HepG2 (cell line): ENCODE measurements around the gene LIM2. TPM values are rescaled to one million over a fixed set of nuclear protein-coding genes. Genes with fewer than 3 reads are reported as not detected.
A peak's percentile ranks its signal among the peaks of the same experiment; 100 is the strongest.

Experiments used
- FOXC1 ChIP-seq: sonication (generic); formaldehyde crosslinking; IDR thresholded peaks from 2 replicates; pipeline ENCODE4 v1.8.0; 2022; ENCODE audit warnings: mild to moderate bottlenecking, missing genetic modification reagents, borderline replicate concordance
- MAZ ChIP-seq, 2 experiments: sonication (generic) in 1 of 2; formaldehyde crosslinking in 1 of 2; IDR thresholded peaks; 2 replicates each; pipeline versions ENCODE4 v1.5.0 to v1.6.1; 2012 to 2020; ENCODE audit warnings: low read depth in 2 of 2, mild to moderate bottlenecking in 2 of 2, borderline replicate concordance in 1 of 2, improper control_type of control experiment in 1 of 2, low read length in 1 of 2, missing genetic modification reagents in 1 of 2, moderate library complexity in 1 of 2
- MYC ChIP-seq: sonication (generic); formaldehyde crosslinking; IDR thresholded peaks from 2 replicates; pipeline ENCODE4 v1.9.0; 2021; ENCODE audit warnings: missing genetic modification reagents, borderline replicate concordance
- NR3C1 ChIP-seq: sonication (generic); formaldehyde crosslinking; IDR thresholded peaks from 2 replicates; pipeline ENCODE4 v1.4.0; 2020; ENCODE audit warnings: missing genetic modification reagents
- RARG ChIP-seq: sonication (generic); formaldehyde crosslinking; IDR thresholded peaks from 2 replicates; pipeline ENCODE4 v1.4.0; 2020; ENCODE audit warnings: low read depth, mild to moderate bottlenecking, missing genetic modification reagents
- SOX13 ChIP-seq, 3 experiments: fragments of 450-650 bp in 1 of 3; sonication (generic) in 1 of 3; formaldehyde crosslinking in 1 of 3; IDR thresholded peaks in 2 of 3; conservative IDR thresholded peaks in 1 of 3; 2 replicates each; pipeline versions ENCODE4 v1.5.0 to v1.6.1; 2016 to 2020; ENCODE audit warnings: antibody characterized with exemption in 1 of 3, mild to moderate bottlenecking in 1 of 3, missing compliant biosample characterization in 1 of 3, missing genetic modification reagents in 1 of 3, moderate library complexity in 1 of 3
- SOX6 ChIP-seq, 2 experiments: fragments of 450-650 bp in 1 of 2; sonication (generic) in 1 of 2; formaldehyde crosslinking in 1 of 2; IDR thresholded peaks; 2 replicates each; pipeline versions ENCODE4 v1.4.0 to v1.6.1; 2017 to 2020; ENCODE audit warnings: antibody characterized with exemption in 1 of 2, mild to moderate bottlenecking in 1 of 2, missing genetic modification reagents in 1 of 2
- ZBTB20 ChIP-seq: sonication (generic); formaldehyde crosslinking; IDR thresholded peaks from 2 replicates; pipeline ENCODE4 v1.8.1; 2023; ENCODE audit warnings: missing genetic modification reagents, low read depth, mild to moderate bottlenecking, borderline replicate concordance
- ZNF292 ChIP-seq: sonication (generic); formaldehyde crosslinking; IDR thresholded peaks from 2 replicates; pipeline ENCODE4 v1.8.1; 2022; ENCODE audit warnings: mild to moderate bottlenecking, low read depth, missing genetic modification reagents, borderline replicate concordance
- ZNF350 ChIP-seq: sonication (generic); formaldehyde crosslinking; IDR thresholded peaks from 2 replicates; pipeline ENCODE4 v1.4.0; 2020; ENCODE audit warnings: mild to moderate bottlenecking, low read depth, missing genetic modification reagents, borderline replicate concordance
- ZNF451 ChIP-seq: sonication (generic); formaldehyde crosslinking; IDR thresholded peaks from 2 replicates; pipeline ENCODE4 v1.5.0; 2020; ENCODE audit warnings: mild to moderate bottlenecking, missing genetic modification reagents
- polyA plus RNA-seq, 8 experiments: library from polyadenylated mRNA; depleted of rRNA in 3 of 8; stranded (reverse) in 7 of 8; unstranded in 1 of 8; fragments of >200 nt; fragmentation: Illumina TruSeq in 4 of 8; extraction: Trizol in 4 of 8; gene quantifications; 2 replicates each; pipeline versions ENCODE4 v1.2.1 to v1.2.3, GENCODE V29; 2011 to 2016; ENCODE audit warnings: low read depth in 4 of 8, missing spikeins in 1 of 8, mixed read lengths in 1 of 8; ENCODE audit not compliant: insufficient read depth in 1 of 8
- total RNA-seq, 5 experiments: library from RNA; depleted of rRNA; stranded (reverse); fragments of >200 nt; fragmentation: Illumina TruSeq; extraction: Trizol; gene quantifications; 2 replicates each; pipeline ENCODE4 v1.2.3, GENCODE V29; 2016; ENCODE audit warnings: low read depth in 1 of 5
- TF ChIP-seq, protein P1 (sequence below): sonication (generic); formaldehyde crosslinking; IDR thresholded peaks from 2 replicates; pipeline ENCODE4 v1.9.0; 2021; ENCODE audit warnings: missing genetic modification reagents, borderline replicate concordance
- TF ChIP-seq, protein P2 (sequence below): sonication (generic); formaldehyde crosslinking; IDR thresholded peaks from 2 replicates; pipeline ENCODE4 v1.5.0; 2020; ENCODE audit warnings: mild to moderate bottlenecking, missing genetic modification reagents
- TF ChIP-seq, protein P3 (sequence below): sonication (generic); formaldehyde crosslinking; IDR thresholded peaks from 2 replicates; pipeline ENCODE4 v1.5.0; 2020; ENCODE audit warnings: missing genetic modification reagents
- TF ChIP-seq, protein P4 (sequence below): IDR thresholded peaks from 2 replicates; pipeline ENCODE4 v1.6.1; 2018; ENCODE audit warnings: missing genetic modification reagents, mild to moderate bottlenecking, missing compliant biosample characterization
- TF ChIP-seq, protein P5 (sequence below): sonication (generic); formaldehyde crosslinking; IDR thresholded peaks from 2 replicates; pipeline ENCODE4 v1.5.1; 2020; ENCODE audit warnings: mild to moderate bottlenecking, missing genetic modification reagents

The LIM2 gene
- total and polyA plus RNA-seq, 2 of the 13 experiments (the other 11 are each of a cell fraction or from before 2014, with no cell fraction given): 1.3 TPM; not detected in 1

DNA sequence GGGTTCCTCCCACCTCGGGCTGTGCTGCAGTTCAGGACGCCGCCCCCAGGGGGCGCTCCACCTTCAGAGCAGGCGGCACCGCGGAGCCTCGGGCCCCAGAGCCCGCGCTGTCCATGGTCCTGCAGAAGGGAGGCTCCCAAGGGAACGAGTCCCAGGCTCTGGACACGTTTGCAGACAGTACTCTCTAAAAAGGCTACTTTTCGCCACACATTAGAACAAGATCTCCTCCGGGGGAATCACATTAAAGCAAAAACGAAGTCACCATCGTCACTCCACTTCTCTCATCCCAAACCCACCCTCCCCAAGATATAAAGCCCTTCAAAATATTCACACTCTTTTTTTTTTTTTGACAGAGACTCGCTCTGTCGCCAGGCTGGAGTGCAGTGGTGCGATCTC, 34.3 kb upstream of the LIM2 start (continued):
- TF ChIP-seq SOX13 (IDR thresholded peaks at IDR 0.05) (no peak), SOX13 (CRISPR knock-in tag; conservative IDR thresholded peaks at IDR 0.05 in 1 of 2, IDR thresholded peaks at IDR 0.05 in 1 of 2) (peak in 1 of 2 experiments; percentile 78; a peak in 2 of 4 replicates), ZBTB20 (CRISPR knock-in tag) (peak; percentile 98; the same call in 1 of the 2 replicates), ZNF451 (peak; percentile 90), NR3C1 (CRISPR knock-in tag) (no peak), FOXC1 (CRISPR knock-in tag) (peak; percentile 96; the same call in 1 of the 2 replicates), MYC (CRISPR knock-in tag) (peak; percentile 75; the same call in 1 of the 2 replicates), ZNF292 (CRISPR knock-in tag) (no peak), RARG (no peak; the same call in 1 of the 2 replicates), MAZ (IDR thresholded peaks at IDR 0.05; ENCODE audit: borderline replicate concordance, low read depth, low read length) (no peak; the same call in 1 of the 2 replicates), MAZ (CRISPR knock-in tag; IDR thresholded peaks at IDR 0.05; ENCODE audit: low read depth) (peak; percentile 93), ZNF350 (CRISPR knock-in tag) (peak; percentile 88), SOX6 (IDR thresholded peaks at IDR 0.05) (no peak), SOX6 (CRISPR knock-in tag; IDR thresholded peaks at IDR 0.05) (peak; percentile 45)
- TF ChIP-seq, protein P1, sequence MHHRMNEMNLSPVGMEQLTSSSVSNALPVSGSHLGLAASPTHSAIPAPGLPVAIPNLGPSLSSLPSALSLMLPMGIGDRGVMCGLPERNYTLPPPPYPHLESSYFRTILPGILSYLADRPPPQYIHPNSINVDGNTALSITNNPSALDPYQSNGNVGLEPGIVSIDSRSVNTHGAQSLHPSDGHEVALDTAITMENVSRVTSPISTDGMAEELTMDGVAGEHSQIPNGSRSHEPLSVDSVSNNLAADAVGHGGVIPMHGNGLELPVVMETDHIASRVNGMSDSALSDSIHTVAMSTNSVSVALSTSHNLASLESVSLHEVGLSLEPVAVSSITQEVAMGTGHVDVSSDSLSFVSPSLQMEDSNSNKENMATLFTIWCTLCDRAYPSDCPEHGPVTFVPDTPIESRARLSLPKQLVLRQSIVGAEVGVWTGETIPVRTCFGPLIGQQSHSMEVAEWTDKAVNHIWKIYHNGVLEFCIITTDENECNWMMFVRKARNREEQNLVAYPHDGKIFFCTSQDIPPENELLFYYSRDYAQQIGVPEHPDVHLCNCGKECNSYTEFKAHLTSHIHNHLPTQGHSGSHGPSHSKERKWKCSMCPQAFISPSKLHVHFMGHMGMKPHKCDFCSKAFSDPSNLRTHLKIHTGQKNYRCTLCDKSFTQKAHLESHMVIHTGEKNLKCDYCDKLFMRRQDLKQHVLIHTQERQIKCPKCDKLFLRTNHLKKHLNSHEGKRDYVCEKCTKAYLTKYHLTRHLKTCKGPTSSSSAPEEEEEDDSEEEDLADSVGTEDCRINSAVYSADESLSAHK (CRISPR knock-in tag): peak; percentile 95; the same call in 1 of the 2 replicates
- TF ChIP-seq, protein P2, sequence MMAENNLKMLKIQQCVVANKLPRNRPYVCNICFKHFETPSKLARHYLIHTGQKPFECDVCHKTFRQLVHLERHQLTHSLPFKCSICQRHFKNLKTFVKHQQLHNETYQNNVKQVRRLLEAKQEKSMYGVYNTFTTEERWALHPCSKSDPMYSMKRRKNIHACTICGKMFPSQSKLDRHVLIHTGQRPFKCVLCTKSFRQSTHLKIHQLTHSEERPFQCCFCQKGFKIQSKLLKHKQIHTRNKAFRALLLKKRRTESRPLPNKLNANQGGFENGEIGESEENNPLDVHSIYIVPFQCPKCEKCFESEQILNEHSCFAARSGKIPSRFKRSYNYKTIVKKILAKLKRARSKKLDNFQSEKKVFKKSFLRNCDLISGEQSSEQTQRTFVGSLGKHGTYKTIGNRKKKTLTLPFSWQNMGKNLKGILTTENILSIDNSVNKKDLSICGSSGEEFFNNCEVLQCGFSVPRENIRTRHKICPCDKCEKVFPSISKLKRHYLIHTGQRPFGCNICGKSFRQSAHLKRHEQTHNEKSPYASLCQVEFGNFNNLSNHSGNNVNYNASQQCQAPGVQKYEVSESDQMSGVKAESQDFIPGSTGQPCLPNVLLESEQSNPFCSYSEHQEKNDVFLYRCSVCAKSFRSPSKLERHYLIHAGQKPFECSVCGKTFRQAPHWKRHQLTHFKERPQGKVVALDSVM (CRISPR knock-in tag): peak; percentile 70
- TF ChIP-seq, protein P3, sequence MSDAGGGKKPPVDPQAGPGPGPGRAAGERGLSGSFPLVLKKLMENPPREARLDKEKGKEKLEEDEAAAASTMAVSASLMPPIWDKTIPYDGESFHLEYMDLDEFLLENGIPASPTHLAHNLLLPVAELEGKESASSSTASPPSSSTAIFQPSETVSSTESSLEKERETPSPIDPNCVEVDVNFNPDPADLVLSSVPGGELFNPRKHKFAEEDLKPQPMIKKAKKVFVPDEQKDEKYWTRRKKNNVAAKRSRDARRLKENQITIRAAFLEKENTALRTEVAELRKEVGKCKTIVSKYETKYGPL (CRISPR knock-in tag): peak; percentile 94
- TF ChIP-seq, protein P4, sequence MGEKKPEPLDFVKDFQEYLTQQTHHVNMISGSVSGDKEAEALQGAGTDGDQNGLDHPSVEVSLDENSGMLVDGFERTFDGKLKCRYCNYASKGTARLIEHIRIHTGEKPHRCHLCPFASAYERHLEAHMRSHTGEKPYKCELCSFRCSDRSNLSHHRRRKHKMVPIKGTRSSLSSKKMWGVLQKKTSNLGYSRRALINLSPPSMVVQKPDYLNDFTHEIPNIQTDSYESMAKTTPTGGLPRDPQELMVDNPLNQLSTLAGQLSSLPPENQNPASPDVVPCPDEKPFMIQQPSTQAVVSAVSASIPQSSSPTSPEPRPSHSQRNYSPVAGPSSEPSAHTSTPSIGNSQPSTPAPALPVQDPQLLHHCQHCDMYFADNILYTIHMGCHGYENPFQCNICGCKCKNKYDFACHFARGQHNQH (CRISPR knock-in tag): peak; percentile 97
- TF ChIP-seq, protein P5, sequence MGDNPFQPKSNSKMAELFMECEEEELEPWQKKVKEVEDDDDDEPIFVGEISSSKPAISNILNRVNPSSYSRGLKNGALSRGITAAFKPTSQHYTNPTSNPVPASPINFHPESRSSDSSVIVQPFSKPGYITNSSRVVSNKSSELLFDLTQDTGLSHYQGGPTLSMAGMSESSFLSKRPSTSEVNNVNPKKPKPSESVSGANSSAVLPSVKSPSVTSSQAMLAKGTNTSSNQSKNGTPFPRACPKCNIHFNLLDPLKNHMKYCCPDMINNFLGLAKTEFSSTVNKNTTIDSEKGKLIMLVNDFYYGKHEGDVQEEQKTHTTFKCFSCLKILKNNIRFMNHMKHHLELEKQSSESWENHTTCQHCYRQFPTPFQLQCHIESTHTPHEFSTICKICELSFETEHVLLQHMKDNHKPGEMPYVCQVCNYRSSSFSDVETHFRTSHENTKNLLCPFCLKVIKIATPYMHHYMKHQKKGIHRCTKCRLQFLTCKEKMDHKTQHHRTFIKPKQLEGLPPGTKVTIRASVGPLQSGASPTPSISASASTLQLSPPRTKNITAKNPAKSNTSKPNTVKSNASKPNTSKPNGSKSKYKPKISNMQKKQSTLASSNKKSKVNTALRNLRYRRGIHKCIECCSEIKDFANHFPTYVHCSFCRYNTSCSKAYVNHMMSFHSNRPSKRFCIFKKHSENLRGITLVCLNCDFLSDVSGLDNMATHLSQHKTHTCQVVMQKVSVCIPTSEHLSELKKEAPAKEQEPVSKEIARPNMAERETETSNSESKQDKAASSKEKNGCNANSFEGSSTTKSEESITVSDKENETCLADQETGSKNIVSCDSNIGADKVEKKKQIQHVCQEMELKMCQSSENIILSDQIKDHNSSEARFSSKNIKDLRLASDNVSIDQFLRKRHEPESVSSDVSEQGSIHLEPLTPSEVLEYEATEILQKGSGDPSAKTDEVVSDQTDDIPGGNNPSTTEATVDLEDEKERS: peak; percentile 96
